ENCODE data around the gene FILIP1L. TPM values are rescaled to one million over a fixed set of nuclear protein-coding genes. Genes with fewer than 3 reads are reported as not detected.
A peak's percentile ranks its signal among the peaks of the same experiment; 100 is the strongest.

FILIP1L gene
- total RNA-seq, 2 donors from 2014 or later = 0.35 to 0.50 TPM

DNA sequence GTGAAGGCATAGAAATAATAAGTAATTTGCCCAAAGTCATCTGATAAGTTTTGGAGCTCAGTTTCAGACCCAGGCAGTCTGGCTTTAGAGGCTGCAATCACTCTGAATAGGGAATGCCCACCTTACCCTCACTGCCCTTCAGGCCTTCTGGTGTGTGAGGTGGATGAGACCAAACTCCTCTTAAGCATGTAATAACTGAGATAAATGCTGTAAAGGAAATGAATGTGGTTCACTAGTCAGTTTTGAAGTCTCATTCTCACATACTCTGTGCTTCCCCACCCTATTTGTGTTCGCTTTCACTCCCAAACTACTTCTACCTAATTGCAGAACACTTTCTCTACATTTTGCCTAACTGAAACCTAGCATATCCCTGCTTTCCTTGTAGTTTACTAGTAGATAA, 144.1 kb downstream of the FILIP1L start:
- H3K27ac Mint-ChIP-seq = no peak overlapping the region
- no peaks in the 10 kb centered on the region for H3K36me3 Mint-ChIP-seq (ENCODE audit: low read depth)
- peak; percentile 47 for ATAC-seq (replicated peaks)
- H3K4me1 Mint-ChIP-seq = peaks cover 6% of the 10 kb centered on the region
- H3K4me3 Mint-ChIP-seq = no peak overlapping the region
- no peaks in the 10 kb centered on the region for H3K9me3 Mint-ChIP-seq
- H3K27me3 Mint-ChIP-seq = no peaks in the 10 kb centered on the region

DNA sequence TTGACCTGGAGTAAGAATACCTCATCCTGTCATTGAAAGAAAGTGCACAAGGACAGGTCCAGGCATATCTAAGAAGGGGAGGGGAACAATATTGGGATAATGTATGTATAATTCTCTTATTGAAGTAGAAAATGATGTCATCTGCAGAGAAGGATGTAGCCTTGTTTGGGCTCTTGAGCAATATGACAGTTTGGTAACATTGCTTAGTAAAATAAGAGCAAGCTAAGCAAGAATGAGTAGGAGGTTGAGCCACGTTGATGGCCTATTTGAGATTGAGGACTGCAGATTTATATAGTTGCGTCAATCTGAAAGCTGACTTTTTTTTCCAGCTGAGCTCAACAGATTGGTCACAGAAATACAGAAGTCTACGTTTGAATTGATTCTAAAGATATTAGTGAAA, 145.2 kb downstream of the FILIP1L start:
- H3K9me3 Mint-ChIP-seq = no peaks in the 10 kb centered on the region
- H3K27ac Mint-ChIP-seq = no peak overlapping the region
- H3K27me3 Mint-ChIP-seq = no peaks in the 10 kb centered on the region
- H3K4me1 Mint-ChIP-seq = peaks cover 9% of the 10 kb centered on the region
- ATAC-seq (replicated peaks) = peak; percentile 44
- H3K4me3 Mint-ChIP-seq = no peak overlapping the region
- H3K36me3 Mint-ChIP-seq (ENCODE audit: low read depth) = no peaks in the 10 kb centered on the region

DNA sequence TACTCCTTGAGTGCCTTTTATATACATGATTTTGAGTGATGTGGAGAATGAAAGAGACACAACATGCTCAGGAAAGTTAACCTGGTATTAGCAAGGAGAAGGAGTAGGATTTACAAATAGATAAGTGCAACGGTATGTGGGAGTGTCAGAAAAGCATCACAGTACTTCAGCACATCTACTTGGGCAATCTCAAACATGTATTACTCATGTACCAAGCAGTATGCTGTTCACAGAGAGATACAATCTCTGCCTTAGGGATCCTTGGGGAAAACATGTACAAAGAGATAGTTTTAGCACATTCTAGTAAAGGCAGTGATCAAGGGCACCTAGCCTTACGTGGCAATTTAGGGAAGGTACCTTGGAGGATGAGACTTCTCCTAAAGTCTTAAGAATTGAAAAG, 146.5 kb downstream of the FILIP1L start:
- H3K4me3 Mint-ChIP-seq = no peak overlapping the region
- no peak overlapping the region for H3K27ac Mint-ChIP-seq
- peaks cover 9% of the 10 kb centered on the region for H3K4me1 Mint-ChIP-seq
- no peak for ATAC-seq (replicated peaks)
- H3K27me3 Mint-ChIP-seq = no peaks in the 10 kb centered on the region
- peaks cover 5% of the 10 kb centered on the region for H3K36me3 Mint-ChIP-seq (ENCODE audit: low read depth)
- no peaks in the 10 kb centered on the region for H3K9me3 Mint-ChIP-seq

GRCh38 chr3:99966662-99967416, 147.5 kb downstream of the FILIP1L start:
- Mint-ChIP-seq H3K4me1 (peaks cover 9% of the 10 kb centered on the region), H3K27ac (no peak overlapping the region), H3K9me3 (no peaks in the 10 kb centered on the region), H3K27me3 (no peaks in the 10 kb centered on the region), H3K4me3 (no peak overlapping the region), H3K36me3 (ENCODE audit: low read depth) (peaks cover 5% of the 10 kb centered on the region)
- ATAC-seq (replicated peaks) = no peak

DNA sequence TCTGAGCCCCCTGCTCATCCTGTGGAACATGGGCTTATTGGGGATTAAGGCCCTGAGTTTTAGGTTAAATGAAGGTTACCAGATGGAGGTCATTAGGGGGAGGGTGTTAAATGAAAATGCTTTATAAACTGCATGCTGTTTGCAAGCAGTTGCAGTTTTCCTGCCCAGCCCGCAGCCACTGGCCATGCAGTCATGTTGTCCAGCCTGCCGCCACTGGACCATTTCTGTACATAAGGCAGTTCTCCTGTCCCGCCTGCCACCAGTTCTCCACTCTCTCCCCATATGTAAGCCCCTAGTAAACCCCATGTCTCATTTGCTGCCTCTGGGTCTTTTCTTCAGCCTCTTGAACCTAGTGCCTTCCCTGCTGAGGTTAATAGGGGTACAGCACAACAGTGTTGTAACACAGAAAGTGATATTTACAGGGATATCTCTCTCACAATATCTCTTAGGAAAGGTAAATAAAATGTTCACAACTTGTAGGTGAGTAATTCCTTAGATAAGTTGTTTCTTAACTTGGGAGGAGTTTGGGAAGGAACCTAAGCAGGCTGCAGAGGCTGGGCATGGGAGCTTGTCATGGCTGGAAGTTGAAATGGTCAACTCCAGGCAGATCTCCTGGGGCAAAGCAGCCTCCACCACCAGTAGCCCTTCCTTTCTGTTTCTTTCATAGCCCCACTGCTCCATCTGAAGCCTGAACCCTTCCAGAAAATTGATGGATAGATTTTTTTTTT, 148.5 kb downstream of the FILIP1L start:
- Mint-ChIP-seq H3K4me3 (no peak overlapping the region), H3K27me3 (no peaks in the 10 kb centered on the region), H3K4me1 (peaks cover 9% of the 10 kb centered on the region), H3K36me3 (ENCODE audit: low read depth) (peaks cover 5% of the 10 kb centered on the region), H3K9me3 (no peaks in the 10 kb centered on the region), H3K27ac (no peak overlapping the region)
- no peak for ATAC-seq (replicated peaks)

DNA sequence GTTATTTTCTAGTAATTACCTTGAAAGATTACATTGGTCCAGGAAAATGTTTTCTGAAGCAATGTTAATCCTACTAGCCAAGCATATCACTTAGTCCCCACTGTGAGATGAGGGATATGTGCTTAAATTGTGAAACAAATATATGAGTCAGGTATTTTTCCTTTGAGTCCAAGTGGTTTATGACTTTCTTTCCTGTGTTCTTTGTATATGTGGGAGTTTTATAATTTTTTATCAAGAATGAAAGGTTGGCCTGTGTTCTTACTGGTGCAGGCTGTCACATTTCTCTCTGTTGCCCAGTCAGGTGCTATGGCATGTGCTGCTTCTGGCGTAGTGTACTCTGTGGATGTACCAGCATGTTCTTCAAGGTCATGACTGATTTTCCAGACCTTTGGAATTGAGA, 149.2 kb downstream of the FILIP1L start:
- peaks cover 5% of the 10 kb centered on the region for H3K36me3 Mint-ChIP-seq (ENCODE audit: low read depth)
- H3K4me1 Mint-ChIP-seq = peaks cover 9% of the 10 kb centered on the region
- H3K4me3 Mint-ChIP-seq = no peak overlapping the region
- H3K27me3 Mint-ChIP-seq = no peaks in the 10 kb centered on the region
- peak; percentile 37 for ATAC-seq (replicated peaks)
- H3K27ac Mint-ChIP-seq = no peak overlapping the region
- no peaks in the 10 kb centered on the region for H3K9me3 Mint-ChIP-seq

GRCh38 chr3:99962703-99963102, 151.6 kb downstream of the FILIP1L start:
- ATAC-seq (replicated peaks) = no peak
- no peak overlapping the region for H3K4me3 Mint-ChIP-seq
- no peaks in the 10 kb centered on the region for H3K9me3 Mint-ChIP-seq
- peaks cover 5% of the 10 kb centered on the region for H3K36me3 Mint-ChIP-seq (ENCODE audit: low read depth)
- H3K27me3 Mint-ChIP-seq = no peaks in the 10 kb centered on the region
- peaks cover 4% of the 10 kb centered on the region for H3K4me1 Mint-ChIP-seq
- no peak overlapping the region for H3K27ac Mint-ChIP-seq

DNA sequence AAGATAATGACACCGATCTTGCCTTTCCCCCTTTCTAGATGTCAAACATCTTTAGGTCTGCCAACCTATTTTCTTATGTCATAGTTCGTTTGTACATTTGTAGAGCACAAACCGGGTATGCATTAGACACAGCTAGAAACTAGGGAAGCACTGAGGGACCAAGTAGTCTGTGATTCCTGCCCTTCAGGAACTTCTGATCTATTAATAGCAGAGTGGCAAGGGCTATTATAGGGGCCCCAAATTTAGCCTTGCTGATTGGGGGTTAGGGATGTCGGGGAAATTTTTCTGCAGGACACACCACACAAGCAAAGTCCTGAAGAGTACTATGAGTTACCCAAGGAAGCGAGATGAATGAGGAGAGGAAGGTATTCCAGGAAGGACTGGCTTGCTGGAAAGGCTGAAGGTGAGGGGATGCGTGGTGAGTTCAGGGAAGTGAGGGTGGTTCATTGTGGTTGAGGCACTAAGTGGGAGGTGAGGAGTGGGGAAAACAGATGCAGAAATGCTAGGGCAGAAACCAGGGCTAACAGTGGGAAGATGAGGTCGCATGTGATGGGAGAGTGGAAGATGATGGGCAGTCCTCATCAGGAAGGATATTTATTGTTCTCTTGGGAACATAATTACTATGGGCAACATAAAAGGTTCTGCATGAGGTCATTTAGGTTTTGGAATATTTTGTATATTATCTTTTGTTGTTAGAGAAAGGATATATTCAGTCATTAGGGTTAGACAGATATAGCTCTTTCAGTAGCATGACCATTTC, 152.4 kb downstream of the FILIP1L start:
- H3K36me3 Mint-ChIP-seq (ENCODE audit: low read depth) = peaks cover 5% of the 10 kb centered on the region
- no peak overlapping the region for H3K27ac Mint-ChIP-seq
- H3K4me1 Mint-ChIP-seq = peaks cover 4% of the 10 kb centered on the region
- H3K27me3 Mint-ChIP-seq = no peaks in the 10 kb centered on the region
- ATAC-seq (replicated peaks) = no peak
- no peaks in the 10 kb centered on the region for H3K9me3 Mint-ChIP-seq
- H3K4me3 Mint-ChIP-seq = no peak overlapping the region

DNA sequence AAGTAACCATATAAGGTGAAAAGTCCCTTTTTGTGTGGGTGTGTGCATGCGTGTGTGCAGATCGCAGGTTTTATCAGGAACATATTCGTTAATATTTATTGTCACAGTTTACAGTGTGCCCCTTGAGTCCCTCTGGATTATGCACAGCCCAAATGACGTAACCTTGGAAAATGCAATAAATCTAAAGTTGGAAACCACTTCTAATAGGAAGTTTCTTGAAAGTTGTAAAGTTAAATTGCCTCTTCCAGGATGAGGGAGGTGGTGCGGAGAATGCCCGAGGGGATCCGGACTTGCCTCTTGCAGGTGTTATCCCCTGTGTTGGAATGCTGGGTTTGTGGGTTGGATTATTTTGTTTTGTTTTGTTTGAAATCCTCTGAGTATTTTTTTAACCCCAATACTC, 153.4 kb downstream of the FILIP1L start:
- no peak for ATAC-seq (replicated peaks)
- peaks cover 5% of the 10 kb centered on the region for H3K36me3 Mint-ChIP-seq (ENCODE audit: low read depth)
- H3K27me3 Mint-ChIP-seq = no peaks in the 10 kb centered on the region
- H3K27ac Mint-ChIP-seq = no peak overlapping the region
- peaks cover 4% of the 10 kb centered on the region for H3K4me1 Mint-ChIP-seq
- H3K9me3 Mint-ChIP-seq = no peaks in the 10 kb centered on the region
- H3K4me3 Mint-ChIP-seq = no peak overlapping the region

DNA sequence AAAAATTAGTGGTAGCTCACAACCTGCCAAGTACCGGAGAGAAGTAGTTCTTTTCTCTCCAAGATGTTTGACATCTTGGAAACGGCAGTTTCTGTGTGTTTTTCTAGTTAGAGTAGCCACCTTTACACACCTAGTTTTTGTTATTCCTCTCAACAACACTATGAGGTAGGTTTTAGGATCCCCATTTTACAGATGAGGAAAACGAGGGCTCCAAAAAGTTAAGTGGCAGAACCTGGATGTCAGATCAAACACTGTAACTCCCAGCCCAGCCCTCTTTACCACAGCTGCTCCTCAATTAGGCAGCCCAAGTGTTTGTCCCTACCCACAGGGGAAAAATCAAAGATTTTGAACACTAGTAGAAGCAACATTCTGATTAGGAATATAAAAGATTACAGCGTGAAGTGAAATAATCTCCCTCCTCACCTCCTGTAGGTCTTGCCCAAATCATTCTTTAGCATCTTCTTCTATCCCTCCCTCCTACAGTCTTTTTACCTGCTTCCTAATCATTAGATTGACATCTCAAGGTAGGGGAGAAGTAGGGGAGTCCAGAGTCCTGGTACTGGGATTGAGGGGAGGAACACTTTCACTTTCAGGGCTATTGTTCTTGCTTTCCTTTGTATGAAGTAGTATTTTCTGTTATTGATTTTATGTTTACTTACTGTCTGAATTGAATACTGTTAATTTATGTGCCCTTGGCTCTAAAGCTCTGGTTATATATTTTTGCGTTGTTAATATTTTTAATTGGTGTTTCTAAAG, 154.0 kb downstream of the FILIP1L start:
- H3K4me1 Mint-ChIP-seq = peaks cover 4% of the 10 kb centered on the region
- H3K36me3 Mint-ChIP-seq (ENCODE audit: low read depth) = peaks cover 5% of the 10 kb centered on the region
- no peak overlapping the region for H3K4me3 Mint-ChIP-seq
- no peaks in the 10 kb centered on the region for H3K27me3 Mint-ChIP-seq
- H3K27ac Mint-ChIP-seq = no peak overlapping the region
- no peaks in the 10 kb centered on the region for H3K9me3 Mint-ChIP-seq
- ATAC-seq (replicated peaks) = no peak

GRCh38 chr3:99958222-99958912, 155.9 kb downstream of the FILIP1L start:
- H3K27ac Mint-ChIP-seq = no peak overlapping the region
- no peak for ATAC-seq (replicated peaks)

GRCh38 chr3:99957151-99957796, 157.0 kb downstream of the FILIP1L start:
- Mint-ChIP-seq H3K4me1 (no peaks in the 10 kb centered on the region), H3K27me3 (no peaks in the 10 kb centered on the region), H3K9me3 (no peaks in the 10 kb centered on the region), H3K27ac (no peak overlapping the region), H3K36me3 (ENCODE audit: low read depth) (no peaks in the 10 kb centered on the region), H3K4me3 (no peak overlapping the region)
- ATAC-seq (replicated peaks) = no peak

More at GRCh38 chr3:99958222-99958912, 155.9 kb downstream of the FILIP1L start:
- Mint-ChIP-seq H3K27me3 (no peaks in the 10 kb centered on the region), H3K4me1 (no peaks in the 10 kb centered on the region), H3K9me3 (no peaks in the 10 kb centered on the region), H3K4me3 (no peak overlapping the region), H3K36me3 (ENCODE audit: low read depth) (peaks cover 5% of the 10 kb centered on the region)

DNA sequence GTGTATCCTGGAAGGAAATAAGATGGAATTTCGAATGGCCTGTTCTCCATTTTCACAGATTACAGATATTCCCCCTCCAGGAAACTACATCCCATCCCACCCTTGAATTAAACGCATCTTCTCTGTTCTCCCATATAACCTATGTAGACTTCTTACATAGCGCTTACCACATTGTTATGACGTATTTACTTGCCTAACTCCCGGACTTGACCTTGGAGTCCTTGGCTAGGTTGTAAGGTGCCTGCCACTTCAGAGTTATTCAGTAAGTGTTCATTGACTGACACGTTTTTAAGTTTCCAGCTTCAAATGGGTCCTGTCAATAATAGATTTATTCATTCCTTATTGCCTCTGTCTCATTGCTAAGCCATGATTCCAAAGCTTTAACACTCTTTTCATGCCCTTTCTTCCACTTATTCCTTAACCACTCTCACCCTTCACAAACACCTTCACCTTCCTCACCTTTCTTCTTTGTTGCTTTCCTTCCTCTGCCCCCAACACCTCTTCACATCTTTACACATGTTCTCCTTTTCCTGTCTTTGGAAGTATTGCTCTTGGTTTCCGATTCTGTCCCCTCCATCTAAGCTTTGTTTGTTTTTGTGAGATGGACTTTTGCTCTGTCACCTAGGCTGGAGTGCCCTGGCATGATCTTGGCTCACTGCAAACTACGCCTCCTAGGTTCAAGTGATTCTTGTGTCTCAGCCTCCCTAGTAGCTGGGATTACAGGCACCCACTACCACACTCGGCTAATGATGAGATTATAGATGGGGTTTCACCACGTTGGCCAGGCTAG, 158.3 kb downstream of the FILIP1L start:
- Mint-ChIP-seq H3K9me3 (no peaks in the 10 kb centered on the region), H3K27me3 (no peaks in the 10 kb centered on the region), H3K4me1 (no peaks in the 10 kb centered on the region), H3K4me3 (no peak overlapping the region), H3K36me3 (ENCODE audit: low read depth) (no peaks in the 10 kb centered on the region), H3K27ac (no peak overlapping the region)
- no peak for ATAC-seq (replicated peaks)

Measured in activated T-helper 17 cell treated with anti-CD3 and anti-CD28 coated beads, Interleukin-2, amount 50 U/mL, for 72 hours (primary cell).